Measurements from ENCODE around the gene JUND. TPM values are rescaled to one million over a fixed set of nuclear protein-coding genes. Genes with fewer than 3 reads are reported as not detected.

JUND gene
- total RNA-seq, 1 experiment from 2014 or later, result 44.9 TPM

- TF ChIP-seq, protein P1, sequence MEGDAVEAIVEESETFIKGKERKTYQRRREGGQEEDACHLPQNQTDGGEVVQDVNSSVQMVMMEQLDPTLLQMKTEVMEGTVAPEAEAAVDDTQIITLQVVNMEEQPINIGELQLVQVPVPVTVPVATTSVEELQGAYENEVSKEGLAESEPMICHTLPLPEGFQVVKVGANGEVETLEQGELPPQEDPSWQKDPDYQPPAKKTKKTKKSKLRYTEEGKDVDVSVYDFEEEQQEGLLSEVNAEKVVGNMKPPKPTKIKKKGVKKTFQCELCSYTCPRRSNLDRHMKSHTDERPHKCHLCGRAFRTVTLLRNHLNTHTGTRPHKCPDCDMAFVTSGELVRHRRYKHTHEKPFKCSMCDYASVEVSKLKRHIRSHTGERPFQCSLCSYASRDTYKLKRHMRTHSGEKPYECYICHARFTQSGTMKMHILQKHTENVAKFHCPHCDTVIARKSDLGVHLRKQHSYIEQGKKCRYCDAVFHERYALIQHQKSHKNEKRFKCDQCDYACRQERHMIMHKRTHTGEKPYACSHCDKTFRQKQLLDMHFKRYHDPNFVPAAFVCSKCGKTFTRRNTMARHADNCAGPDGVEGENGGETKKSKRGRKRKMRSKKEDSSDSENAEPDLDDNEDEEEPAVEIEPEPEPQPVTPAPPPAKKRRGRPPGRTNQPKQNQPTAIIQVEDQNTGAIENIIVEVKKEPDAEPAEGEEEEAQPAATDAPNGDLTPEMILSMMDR (IDR thresholded peaks at IDR 0.05; ENCODE audit: unreplicated experiment), result peak; percentile 86
- Mint-ChIP-seq H3K4me1 (ENCODE audit: low read depth, unreplicated experiment) (peaks cover 17% of the 10 kb centered on the region), H3K36me3 (ENCODE audit: insufficient read depth, unreplicated experiment) (peaks cover 71% of the 10 kb centered on the region), H3K27ac (ENCODE audit: unreplicated experiment) (peak overlapping the region; percentile 73), H3K4me3 (ENCODE audit: low read depth, unreplicated experiment) (peak overlapping the region; percentile 74), H3K9me3 (ENCODE audit: low read depth, unreplicated experiment) (no peaks in the 10 kb centered on the region), H3K27me3 (ENCODE audit: unreplicated experiment) (no peaks in the 10 kb centered on the region)
- intact Hi-C loops (cut with micrococcal nuclease; ENCODE audit: unreplicated experiment), result loop anchor here (1.0 to 10.0 kb wide), 2 partner anchors 44 to 135 kb away; partner anchors contain the start of genes LSM4 and SSBP4
- TSS peak; percentile 52 for BruUV-seq (replicated peaks)
- DNase-seq, result peak; percentile 90
- CTCF ChIA-PET, result interaction anchor here (0.6 to 2.4 kb wide), 20 partner anchors 9 to 138 kb away, joined by 3 to 48 read pairs (median 4); partner anchors contain the start of genes GDF15, LSM4 and MPV17L2
These were observed 1.7 kb downstream of the JUND start for GRCh38 chr19:18279516-18280246.

GRCh38 chr19:18279266-18279515 is 2.2 kb downstream of the JUND start:
- intact Hi-C loops (cut with micrococcal nuclease; ENCODE audit: unreplicated experiment), result loop anchor here (1.0 to 10.0 kb wide), 2 partner anchors 44 to 136 kb away; partner anchors contain the start of genes LSM4 and SSBP4
- Mint-ChIP-seq H3K4me3 (ENCODE audit: low read depth, unreplicated experiment) (peak overlapping the region; percentile 74), H3K9me3 (ENCODE audit: low read depth, unreplicated experiment) (no peaks in the 10 kb centered on the region), H3K27ac (ENCODE audit: unreplicated experiment) (peak overlapping the region; percentile 73), H3K36me3 (ENCODE audit: insufficient read depth, unreplicated experiment) (peaks cover 76% of the 10 kb centered on the region), H3K27me3 (ENCODE audit: unreplicated experiment) (no peaks in the 10 kb centered on the region), H3K4me1 (ENCODE audit: low read depth, unreplicated experiment) (peaks cover 17% of the 10 kb centered on the region)
- CTCF ChIA-PET, result interaction anchor here (0.7 to 2.4 kb wide), 12 partner anchors 10 to 139 kb away, joined by 3 to 48 read pairs (median 4); partner anchors contain the start of genes GDF15 and LSM4
- TF ChIP-seq, protein P1 (IDR thresholded peaks at IDR 0.05; ENCODE audit: unreplicated experiment), result no peak
- BruUV-seq (replicated peaks), result no TSS peak
- no peak for DNase-seq

GRCh38 chr19:18278521-18279265 is 2.7 kb downstream of the JUND start:
- Mint-ChIP-seq H3K27me3 (ENCODE audit: unreplicated experiment) (no peaks in the 10 kb centered on the region), H3K4me3 (ENCODE audit: low read depth, unreplicated experiment) (peak overlapping the region; percentile 74), H3K4me1 (ENCODE audit: low read depth, unreplicated experiment) (peaks cover 17% of the 10 kb centered on the region), H3K27ac (ENCODE audit: unreplicated experiment) (peak overlapping the region; percentile 73), H3K36me3 (ENCODE audit: insufficient read depth, unreplicated experiment) (peaks cover 76% of the 10 kb centered on the region), H3K9me3 (ENCODE audit: low read depth, unreplicated experiment) (no peaks in the 10 kb centered on the region)
- CTCF ChIA-PET, result interaction anchor here (1.0 to 2.4 kb wide), 5 partner anchors 18 to 51 kb away, joined by 3 to 48 read pairs (median 15); partner anchors contain the start of gene LSM4
- intact Hi-C loops (cut with micrococcal nuclease; ENCODE audit: unreplicated experiment), result loop anchor here (1.0 to 10.0 kb wide), 2 partner anchors 45 to 136 kb away; partner anchors contain the start of genes LSM4 and SSBP4
- DNase-seq, result peak; percentile 15
- TF ChIP-seq, protein P1 (IDR thresholded peaks at IDR 0.05; ENCODE audit: unreplicated experiment), result no peak
- BruUV-seq (replicated peaks), result no TSS peak

DNA sequence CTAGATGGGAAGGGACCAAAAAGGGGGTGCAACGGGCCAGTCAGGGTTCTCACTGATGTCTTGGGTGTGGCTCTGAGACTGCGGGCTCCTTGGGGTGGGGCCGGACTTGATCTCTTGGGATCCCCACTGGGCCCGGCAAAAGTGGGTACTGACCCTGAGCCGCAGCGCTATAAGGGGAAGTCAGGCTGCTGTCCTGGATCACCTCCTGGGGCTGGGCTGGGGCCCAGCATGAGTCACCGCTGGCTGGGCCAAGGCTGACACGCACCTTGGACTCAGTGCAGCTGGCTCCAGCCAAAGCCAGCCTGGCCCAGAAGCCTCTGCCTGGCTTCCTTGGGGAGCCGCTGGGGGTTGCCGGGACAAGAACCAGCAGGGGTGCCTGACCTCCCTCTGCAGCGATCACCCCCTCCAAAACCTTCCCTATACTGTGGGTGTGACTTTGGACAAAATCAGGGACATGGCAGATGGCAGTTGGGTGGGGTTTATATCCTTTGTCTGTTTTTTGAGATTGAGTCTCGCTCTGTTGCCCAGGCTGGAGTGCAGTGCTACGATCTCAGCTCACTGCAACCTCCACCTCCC is 6.6 kb downstream of the JUND start:
- Mint-ChIP-seq H3K27ac (ENCODE audit: unreplicated experiment) (peak overlapping the region; percentile 83), H3K4me3 (ENCODE audit: low read depth, unreplicated experiment) (peak overlapping the region; percentile 17), H3K36me3 (ENCODE audit: insufficient read depth, unreplicated experiment) (peaks cover 55% of the 10 kb centered on the region), H3K4me1 (ENCODE audit: low read depth, unreplicated experiment) (peaks cover 9% of the 10 kb centered on the region), H3K27me3 (ENCODE audit: unreplicated experiment) (no peaks in the 10 kb centered on the region), H3K9me3 (ENCODE audit: low read depth, unreplicated experiment) (no peaks in the 10 kb centered on the region)
- intact Hi-C loops (cut with micrococcal nuclease; ENCODE audit: unreplicated experiment), result loop anchor here (10.0 kb wide), 1 partner anchor 140 kb away; the partner anchor contains the start of gene SSBP4
- no TSS peak for BruUV-seq (replicated peaks)
- DNase-seq, result peak; percentile 81
- TF ChIP-seq, protein P1 (IDR thresholded peaks at IDR 0.05; ENCODE audit: unreplicated experiment), result no peak
- CTCF ChIA-PET, result interaction anchor here (1.1 to 1.5 kb wide), 2 partner anchors 21 to 44 kb away, joined by 3 to 5 read pairs; no protein-coding TSS in a partner anchor

Measured in Calu3 (cell line).